ENCODE data around the gene ZNF396.

ZNF396 gene

DNA sequence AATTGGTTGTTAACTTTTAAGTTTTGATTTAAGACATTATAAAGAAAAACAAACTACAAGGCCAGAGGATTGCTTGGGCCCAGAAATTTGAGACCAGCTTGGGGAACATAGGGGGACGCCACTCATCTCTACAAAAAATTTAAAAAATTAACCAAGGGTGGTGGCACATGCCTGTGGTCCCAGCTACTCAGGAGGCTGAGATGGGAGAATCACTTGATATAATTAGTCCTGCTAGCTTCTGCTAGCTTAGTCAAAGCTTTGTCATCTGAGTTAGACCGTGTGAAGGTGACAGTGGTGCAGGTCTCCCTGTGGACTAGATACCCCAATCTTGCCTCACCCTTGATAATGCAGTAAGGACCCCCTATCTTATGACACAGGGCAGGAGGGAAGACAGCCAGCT lies 6.0 kb upstream of the ZNF396 start:
- no peak for DNase-seq (ENCODE audit: low spot score)

GRCh38 chr18:35379421-35379820 lies 2.3 kb upstream of the ZNF396 start:
- no peak for DNase-seq (ENCODE audit: low spot score)

DNA sequence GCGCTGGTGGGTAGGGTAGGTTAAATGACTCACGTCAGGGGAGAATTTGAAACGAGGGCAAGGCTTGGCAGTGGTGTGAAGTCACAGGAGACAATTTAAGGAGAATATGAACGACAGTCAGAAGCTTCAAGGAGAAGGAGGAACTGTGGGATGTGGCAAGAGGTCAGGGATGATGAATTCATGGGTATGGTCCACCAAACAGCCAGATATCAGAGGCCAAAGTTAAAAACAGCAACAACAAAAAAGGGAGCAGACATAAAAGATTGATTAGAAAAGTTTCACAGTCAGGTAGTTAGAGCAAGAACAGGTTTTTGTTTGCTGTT lies 1.4 kb upstream of the ZNF396 start:
- DNase-seq (ENCODE audit: low spot score), result no peak

DNA sequence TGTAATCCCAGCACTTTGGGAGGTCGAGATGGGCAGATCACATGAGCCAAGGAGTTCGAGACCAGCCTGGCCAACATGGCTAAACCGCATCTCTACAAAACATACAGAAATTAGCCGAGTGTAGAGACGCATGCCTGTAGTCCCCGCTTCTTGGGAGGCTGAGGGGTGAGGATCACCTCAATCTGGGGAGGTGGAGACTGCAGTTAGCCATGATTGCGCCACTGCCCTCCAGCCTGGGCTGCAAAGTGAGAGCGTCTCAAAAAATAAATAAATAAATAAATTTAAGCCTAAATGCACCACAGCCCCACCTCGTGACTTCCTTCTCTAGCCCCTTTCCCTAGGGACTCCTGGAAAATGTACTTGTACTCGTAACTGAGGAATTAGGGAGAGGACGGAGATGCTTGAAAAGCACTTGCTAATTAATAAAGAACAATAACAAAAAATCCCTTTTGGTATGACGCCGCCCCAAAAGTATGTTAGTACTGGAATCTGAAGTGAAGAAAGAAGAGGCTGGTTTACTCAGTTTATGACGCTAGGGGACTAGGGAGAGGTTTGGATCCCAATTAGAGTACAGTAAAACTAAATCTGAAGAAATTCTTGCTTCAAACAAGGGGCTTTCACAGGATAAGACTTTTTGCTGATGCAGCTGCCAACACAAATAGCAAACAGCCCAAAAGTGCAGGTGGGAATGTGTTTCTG lies 887 bp upstream of the ZNF396 start:
- DNase-seq (ENCODE audit: low spot score), result no peak

DNA sequence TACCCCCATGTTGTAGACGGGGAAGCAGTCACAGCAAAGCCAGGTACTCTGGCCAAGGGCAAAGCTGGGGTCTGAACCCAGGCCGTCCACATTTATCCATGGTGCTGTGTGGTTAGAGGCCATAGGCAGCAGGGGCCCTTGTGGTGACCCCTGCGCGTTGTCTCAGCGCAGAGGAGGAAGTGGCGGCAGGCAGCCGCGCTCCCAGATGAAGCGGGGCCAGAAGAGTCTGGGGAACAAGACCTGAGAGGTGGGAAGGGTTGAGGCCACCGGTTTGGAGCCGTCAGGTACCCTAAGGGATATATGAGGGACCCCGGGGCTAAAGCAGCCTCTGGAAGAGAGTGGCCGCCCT lies 770 bp downstream of the ZNF396 start:
- no peak for DNase-seq (ENCODE audit: low spot score)

GRCh38 chr18:35374708-35375107 lies 2.4 kb downstream of the ZNF396 start:
- DNase-seq (ENCODE audit: low spot score), result no peak

DNA sequence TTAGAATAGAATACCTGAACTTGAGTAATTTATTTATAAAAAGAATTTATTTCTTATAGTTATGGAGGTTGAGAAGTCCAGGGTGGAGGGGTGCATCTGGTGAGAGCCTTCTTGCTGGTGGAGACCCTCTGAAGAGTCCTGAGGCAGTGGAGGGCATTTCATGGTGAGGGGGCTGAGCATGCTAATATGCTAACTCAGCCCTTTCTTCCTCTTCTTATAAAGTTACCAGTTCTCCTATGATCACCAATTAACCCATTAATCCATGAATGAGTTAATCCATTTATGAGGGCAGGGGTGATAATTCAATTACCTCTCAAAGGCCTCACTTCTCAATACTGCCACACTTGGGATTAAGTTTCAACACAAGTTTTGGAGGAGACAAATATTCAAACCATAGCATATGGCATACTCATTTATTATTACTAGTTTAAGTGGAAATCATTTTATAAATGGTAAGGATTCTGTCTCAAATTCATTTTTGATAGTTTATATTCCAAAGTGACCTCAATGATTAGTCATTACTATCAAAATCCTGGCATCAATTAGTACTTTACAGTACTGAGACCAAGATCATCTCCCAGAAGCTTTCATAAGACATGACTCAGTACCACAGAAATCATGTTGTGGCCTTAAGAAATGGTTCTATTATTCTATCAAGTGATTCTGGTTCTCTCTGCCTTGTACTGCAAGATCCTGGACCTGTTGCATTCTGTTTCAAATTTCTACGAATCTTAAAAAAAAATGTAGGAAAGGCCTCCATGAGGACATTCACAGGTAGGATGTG lies 5.5 kb downstream of the ZNF396 start:
- no peak for DNase-seq (ENCODE audit: low spot score)

- no peak for DNase-seq (ENCODE audit: low spot score)
Observed at GRCh38 chr18:35369126-35369525, 8.0 kb downstream of the ZNF396 start.

GRCh38 chr18:35368595-35368994 lies 8.5 kb downstream of the ZNF396 start:
- no peak for DNase-seq (ENCODE audit: low spot score)

- DNase-seq (ENCODE audit: low spot score), result no peak
Observed at GRCh38 chr18:35362531-35362930, 14.6 kb downstream of the ZNF396 start.

GRCh38 chr18:35361570-35362321 lies 15.4 kb downstream of the ZNF396 start:
- DNase-seq (ENCODE audit: low spot score), result no peak

DNA sequence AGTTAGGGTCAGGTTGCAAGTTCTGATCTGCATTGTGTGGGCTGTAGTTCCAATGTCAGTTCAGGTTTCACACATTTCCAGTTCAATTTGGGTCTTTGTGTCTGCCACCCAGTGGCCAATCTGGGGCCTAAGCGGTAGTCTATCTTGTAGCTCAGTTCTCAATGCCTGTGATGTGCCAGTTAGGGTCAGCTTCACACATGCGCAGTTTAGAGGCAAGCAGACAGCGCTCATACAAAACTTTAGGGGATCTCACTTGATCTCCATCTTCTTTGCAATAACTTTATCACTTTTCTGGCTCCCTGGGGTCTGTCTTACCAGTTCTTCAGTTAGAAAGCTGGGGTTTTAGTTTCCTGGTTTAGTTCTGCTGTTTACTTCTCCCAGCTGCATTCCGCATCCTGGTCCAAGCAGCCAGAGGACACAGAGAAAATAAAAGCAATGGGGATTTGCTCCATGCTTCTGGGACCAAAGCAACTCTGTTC lies 22.0 kb downstream of the ZNF396 start:
- DNase-seq (ENCODE audit: low spot score), result peak; percentile 89

DNA sequence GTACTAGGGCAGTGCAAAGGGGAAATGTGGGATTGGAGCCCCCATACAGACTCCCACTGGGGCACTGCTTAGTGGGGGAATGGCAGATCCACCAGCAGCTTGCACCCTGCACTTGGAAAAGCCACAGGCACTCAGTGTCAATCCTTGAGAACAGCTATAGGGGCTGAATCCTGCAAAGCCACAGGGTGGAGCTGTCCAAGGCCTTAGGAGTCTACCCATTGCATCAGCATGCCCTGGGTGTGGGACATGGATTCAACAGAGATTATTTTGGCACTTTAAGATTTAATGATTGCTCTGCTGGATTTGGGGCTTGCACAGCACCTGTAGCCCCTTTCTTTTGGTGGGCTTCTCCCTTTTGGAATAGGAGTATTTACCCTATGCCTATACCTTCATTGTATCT lies 24.4 kb downstream of the ZNF396 start:
- no peak for DNase-seq (ENCODE audit: low spot score)

DNA sequence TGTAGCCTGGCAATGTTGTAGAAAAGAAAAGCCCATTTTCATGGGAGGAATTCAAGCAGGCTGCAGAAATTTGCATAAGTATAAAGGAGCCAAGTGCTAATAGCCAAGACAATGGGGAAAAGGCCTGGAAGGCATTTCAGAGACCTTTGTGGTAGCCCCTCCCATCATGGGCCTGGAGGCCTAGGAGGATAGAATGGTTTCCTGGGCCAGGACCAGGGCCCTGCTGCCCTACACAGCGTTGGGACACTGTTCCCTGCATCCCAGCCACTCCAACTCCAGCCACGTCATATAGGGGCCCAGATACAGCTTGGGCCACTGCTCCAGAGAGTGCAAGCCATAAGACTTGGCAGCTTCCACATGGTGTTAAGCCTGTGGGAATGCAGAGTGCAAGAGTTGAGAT lies 24.9 kb downstream of the ZNF396 start:
- no peak for DNase-seq (ENCODE audit: low spot score)

GRCh38 chr18:35348001-35348400 lies 29.1 kb downstream of the ZNF396 start:
- DNase-seq (ENCODE audit: low spot score), result no peak

DNA sequence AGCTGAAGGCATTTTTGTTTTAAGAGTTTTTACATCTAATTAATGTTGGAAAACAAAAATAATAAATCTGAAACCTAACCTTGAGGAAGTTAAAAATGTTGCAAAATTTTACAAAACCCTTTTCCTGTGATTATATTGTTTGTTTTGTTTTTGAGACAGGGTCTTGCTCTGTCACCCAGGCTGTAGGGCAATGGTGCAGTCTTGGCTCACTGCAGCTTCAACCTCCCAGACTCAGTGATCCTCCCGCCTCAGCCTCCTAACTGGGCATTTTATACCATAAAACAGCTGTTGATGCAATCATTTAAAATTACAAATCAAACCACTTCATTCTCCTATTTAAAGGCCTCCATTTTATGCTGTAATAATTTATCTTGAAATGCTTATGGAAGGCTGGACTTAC lies 31.2 kb downstream of the ZNF396 start:
- DNase-seq (ENCODE audit: low spot score), result no peak

DNA sequence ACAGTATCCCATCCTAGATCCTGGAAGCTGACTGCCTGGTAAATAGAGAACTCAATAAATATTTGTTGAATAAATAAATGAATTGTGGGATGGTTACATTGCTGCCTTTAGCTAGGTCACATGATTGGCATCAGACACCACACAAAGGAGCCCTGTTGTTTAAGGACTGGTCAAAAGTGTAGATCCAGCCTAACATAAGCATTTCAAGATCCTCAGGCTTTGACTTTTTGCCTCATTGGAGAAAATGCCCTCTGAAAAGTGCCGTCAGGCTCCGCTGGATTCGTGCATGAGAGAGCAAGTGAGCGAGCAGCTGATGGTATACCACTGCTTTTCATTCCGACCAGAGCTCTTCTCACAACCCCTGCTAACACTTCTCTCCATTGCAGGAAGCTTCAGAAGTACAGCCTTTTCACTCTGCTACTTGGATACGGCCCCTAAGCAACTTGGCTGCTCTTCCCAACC lies 31.6 kb downstream of the ZNF396 start:
- DNase-seq (ENCODE audit: low spot score), result peak; percentile 39

GRCh38 chr18:35344736-35345459 lies 32.2 kb downstream of the ZNF396 start:
- DNase-seq (ENCODE audit: low spot score), result no peak

GRCh38 chr18:35343936-35344735 lies 33.0 kb downstream of the ZNF396 start, which contains the start of gene ZNF24:
TSS of gene ZNF24 (minus strand) at chr18:35344420. CDS start at chr18:35340650, 3,770 bp downstream.
- DNase-seq (ENCODE audit: low spot score), result peak; percentile 96

GRCh38 chr18:35343488-35343935 lies 33.6 kb downstream of the ZNF396 start:
- no peak for DNase-seq (ENCODE audit: low spot score)

DNA sequence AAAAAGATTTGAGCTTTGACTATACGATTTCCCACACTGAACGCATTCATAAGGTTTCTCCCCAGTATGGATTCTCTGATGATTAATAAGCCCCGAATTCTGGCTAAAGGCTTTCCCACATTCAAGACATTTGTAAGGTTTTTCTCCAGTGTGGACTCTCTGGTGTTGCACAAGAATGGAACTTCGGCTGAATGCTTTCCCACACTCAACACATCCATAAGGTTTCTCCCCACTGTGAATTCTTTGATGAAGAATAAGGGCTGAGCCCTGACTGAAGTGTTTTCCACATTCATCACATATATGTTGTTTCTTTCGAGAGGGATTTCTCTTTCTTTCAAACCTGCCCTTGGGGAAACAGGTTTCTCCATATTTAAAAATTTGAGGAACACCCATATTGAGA lies 39.9 kb downstream of the ZNF396 start:
- no peak for DNase-seq (ENCODE audit: low spot score)

Measured in cerebellar cortex (tissue), 1 donor.